NOMO-1 treated with dmso at 0.1 percent for 144 hours (cell line): ENCODE measurements around the gene PTPRM.

ENCODE experiments used
- DNase-seq: peaks from one replicate; lab custom pipeline; 2025; ENCODE audit not compliant: unreplicated experiment; lab: John Stamatoyannopoulos, UW

The PTPRM gene

DNA sequence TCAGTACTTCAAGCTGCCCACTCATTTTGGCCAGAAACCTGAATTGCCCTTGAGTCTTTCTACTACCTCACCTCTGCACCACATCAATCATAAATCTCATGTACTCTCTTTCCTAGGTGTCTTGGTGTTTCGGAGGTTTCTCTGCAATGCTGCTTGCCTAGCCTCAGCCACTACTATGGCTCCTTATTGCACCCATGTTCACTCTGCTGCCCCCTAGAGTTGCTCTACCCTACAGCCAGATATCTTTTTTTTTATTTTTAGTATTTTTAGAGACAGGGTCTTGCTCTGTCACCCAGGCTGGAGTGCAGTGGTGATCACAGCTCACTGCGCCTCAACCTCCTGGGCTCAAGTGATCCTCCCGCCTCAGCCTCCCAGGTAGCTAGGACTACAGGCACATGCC, 413.0 kb downstream of the PTPRM start:
- DNase-seq: no peak

DNA sequence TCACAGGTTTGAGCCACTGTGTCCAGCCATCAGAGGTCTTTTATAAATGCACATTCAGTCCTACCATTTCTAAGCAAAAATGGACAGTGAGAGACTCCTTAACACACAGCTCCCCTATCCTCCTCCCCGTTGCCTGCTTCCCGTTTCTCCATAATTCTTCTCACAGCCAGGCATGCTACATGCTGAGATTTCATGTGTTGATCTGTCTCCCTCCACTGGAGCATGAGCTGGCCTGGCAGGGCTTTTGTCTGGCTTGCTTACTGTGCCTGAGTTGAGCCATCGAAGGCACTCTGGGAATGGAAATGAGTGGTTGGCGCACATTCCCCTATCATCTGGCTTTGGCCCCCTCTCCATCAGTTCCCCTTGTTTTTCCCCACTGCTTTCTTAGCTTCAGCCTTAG, 413.5 kb downstream of the PTPRM start:
- no peak for DNase-seq

DNA sequence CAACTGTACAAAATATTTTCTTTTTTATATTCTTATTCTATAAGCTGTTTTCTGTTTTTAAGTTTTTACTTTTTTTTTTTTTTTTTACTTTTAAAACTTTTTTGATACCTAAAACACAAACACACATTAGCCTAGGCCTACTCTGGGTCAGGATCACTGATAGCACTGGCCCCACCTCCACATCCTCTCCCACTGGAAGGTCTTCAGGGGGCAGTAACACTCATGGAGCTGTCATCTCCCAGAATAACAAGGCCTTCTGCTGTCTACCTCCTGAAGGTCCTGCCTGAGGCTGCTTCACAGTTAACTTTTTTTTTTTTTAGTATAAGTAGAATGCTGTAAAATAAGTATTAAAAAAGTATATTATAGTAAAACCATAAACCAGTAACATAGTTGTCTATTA, 415.1 kb downstream of the PTPRM start:
- DNase-seq: no peak

DNA sequence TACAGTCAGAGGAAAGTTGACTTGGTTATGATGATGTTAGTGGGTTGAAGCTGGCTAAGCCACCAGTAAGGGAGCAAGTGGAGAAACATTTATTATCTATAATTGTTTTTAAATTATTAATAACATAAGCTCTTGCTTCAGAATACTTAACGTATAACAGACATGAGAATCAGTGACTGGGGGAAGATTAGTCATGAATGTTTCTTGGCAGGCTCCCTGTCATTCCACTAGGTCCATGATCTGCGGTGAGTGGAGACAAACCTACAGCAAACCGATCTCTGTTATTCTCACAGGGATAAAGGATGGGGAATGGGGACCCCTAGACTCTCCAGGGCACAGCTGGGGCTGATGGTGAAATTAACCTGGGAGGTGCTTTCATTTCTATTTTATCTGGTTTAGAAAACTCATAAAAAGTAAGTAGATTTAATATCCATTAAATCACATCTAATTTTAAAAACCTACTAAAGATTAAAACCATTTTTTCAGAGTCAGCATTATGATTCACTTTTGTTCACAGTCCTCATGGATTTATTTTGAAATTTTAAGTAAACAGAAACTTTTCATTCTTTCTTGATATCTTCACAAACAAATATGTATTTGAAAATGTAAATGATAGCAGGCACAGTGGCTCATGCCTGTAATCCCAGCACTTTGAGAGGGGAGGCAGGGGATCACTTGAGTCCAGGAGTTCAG, 420.3 kb downstream of the PTPRM start:
- no peak for DNase-seq

DNA sequence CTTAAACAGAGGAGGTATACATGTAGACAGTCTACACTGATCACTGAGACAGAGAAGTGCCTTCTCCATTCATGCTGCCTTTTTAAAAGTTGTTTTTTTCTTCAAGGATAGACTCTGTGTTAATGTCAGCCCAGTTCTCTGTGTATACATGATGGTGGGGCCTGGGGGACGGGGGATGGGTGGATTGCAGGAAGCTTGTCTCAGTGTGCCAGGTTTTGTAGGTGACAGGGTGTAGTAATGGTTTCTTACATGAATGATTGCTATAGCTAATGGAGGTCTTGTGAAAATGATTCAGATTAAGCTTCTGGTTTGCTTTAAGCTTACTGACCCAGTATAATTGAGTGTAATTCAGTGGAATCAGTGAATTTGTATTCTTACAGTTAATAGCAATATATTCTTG, 423.6 kb downstream of the PTPRM start:
- no peak for DNase-seq

DNA sequence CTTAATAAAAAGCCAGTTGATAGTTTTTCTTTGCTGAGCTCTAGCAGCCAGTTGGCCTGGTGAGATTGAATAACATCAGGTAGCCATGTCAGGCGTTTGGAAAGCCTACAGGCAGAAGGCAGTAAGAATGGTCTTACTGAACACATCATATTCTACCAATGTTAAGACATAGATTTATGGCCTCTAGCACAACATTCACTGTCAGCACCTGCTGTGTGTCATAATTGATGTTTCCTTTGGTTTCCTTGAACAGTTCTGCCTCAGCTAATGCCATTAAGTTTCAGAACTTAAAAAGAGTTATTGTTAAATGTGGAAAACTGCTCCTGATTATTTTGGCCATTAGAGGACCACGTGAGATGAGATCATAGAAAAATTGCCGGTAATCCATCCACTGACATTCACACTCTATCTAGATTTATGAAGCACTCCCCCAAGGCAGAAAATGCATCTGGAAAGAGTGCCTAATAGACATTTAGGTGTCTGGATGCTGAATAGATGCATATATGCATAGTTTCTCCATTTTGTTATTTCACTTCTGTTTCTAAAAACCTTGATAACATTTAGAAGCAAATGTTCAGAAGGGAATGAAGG, 434.7 kb downstream of the PTPRM start:
- DNase-seq: no peak

DNA sequence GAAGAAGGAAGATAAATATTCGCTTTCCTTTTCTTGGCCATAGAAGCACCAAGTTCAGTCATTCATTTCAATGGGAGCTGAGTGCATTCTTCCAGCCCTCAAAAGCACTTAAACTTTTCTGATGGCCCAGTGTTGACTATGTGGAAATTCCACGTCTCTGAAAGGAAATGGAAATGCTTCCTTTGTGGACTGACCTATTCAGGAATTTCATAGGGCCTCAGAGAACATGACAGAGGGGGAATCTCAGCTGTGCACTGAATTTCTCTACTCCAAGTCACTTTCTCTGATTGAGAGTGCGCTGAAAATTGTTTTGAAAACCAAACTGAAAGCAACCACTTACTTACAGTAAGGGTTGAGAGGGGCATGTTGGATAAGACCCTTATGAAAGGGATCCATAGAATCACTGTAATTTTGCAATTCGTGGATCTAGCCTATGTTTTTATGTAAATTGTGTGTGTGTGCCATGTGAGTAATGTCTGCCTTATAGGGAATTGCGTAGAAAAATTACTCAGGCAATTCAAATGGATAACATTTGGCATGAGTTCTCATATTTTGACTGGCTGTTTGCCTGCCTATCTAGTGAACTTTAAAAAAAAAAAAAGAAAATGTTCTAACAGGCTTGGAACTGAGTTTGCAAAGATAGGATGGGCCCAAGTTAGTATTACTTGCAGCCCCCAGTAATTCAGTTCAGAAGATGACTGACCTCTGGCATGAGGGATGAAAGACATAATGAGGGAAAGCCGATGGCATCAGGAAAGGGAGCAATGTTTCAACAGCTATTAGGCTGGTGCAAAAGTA, 437.0 kb downstream of the PTPRM start:
- DNase-seq: no peak

DNA sequence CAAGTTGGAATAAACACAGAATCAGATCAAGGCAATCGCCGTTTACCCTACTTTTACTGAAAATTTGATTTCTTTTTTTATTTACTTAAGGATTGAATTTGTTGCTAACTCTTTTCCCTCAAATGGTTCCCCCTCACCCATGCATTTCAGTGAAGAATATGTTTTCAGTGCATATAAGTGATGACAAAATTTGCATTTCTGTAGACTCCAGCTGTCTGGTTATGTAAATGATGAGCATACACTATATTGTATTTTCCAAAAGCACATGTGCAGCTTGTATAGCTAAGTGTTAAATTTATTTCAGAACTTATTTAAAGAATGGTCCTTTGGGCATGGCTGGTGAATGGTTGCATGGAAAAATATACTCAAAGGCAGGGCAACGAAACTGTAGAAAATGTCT, 437.7 kb downstream of the PTPRM start:
- no peak for DNase-seq

DNA sequence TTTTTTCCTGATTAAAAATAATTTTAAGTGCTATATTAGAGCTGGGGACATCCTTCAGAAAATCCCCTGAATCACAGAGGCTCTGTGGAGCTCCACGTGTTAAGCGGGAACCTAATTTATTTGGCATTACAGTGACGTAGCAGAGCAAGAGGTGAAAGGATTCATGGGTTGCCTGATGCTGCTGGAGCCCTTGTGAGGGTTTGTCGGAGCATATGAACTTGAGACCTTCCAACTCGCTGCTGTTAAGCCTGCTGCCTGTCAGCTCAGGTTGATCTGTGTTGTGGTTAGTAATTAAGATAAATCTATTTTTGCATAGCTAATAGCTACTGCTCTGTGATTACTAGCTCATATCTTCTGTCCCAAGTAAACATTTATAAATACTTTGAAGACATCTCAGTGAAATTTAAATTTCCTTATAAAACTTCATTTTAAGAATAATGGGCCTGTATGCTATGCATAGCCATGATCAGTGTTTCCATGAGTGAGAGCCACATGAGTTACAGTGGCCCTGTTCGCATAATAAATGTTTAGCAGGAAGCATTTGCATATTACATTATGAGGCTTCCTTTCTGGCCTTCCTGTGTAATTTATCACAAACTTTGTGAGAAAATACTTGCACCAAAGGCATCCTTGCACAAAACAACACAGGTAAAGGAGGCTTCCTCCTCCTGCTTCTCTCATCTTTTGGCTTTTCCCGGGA, 438.9 kb downstream of the PTPRM start:
- no peak for DNase-seq

DNA sequence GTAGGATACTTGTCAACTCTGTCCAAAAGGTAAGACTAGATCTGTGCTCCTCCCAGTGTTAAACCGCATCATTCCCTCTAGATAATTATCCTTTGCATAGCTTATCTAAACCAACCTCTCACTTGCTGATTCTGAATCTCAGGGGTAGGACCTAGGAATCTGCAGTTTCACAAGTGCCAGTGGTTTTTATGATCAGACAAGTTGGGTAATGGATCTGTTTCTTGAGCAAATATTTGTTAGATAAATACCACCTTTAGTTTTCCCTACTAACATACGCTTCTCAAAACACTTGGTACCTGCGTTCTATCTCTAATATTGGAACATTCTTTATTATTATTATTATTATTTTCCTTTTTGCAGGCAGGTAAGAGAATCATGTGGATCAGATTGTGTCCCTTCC, 439.9 kb downstream of the PTPRM start:
- DNase-seq: no peak

DNA sequence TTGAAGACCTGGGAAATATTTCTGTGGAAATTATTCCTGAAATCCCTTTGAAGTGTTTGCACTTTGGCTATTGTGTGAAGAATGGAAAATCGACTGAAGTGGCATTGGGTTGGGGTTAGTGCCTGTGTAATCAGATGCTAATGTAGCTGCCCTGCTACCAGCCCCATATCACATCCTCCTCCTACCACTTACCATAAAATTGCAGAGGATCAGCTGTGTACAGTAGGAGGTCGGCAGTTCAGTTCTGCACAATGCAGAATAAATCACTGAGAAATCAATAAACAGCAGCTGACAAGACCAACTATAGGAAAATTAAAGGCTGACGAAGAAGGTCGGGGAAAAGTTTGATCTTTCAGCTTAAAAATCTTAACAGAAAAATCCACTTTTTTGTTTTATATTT, 440.9 kb downstream of the PTPRM start:
- no peak for DNase-seq

DNA sequence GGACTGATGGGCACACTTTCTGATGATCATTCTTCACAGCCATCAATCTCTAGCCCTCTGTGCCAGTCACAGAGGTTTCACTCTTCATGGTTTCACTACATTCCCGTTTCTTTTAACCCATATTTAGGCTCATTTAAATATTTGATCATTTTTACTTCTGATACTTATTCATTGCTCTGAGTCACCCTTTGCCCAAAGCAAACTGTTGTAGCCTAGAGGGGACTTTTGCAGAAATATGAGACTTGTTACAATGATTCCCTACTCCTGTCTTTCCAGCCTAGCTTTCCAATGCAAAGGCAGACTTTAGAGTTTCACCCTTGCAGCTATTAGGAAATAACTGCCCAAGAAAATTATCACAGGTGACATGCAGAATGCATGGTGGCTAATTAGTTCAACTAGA, 444.2 kb downstream of the PTPRM start:
- no peak for DNase-seq

DNA sequence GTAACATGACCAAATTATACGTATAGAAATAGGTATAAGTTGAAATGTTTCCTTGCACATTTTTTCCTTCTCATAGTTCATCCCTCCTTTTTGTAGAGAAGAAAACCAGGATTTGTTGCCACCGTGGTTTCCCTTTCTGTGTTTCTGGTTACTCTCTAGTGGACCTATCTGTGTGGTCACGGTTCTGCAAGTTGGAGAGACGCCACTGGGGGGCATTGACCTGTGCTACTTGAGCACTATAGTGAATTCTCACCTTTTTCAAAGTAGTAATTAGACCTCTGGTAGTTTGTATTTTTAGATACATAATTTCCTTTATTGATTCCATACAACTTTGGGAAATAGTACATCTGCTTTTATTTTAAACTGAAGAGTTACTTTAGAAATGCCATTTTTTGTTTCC, 444.8 kb downstream of the PTPRM start:
- DNase-seq: no peak

DNA sequence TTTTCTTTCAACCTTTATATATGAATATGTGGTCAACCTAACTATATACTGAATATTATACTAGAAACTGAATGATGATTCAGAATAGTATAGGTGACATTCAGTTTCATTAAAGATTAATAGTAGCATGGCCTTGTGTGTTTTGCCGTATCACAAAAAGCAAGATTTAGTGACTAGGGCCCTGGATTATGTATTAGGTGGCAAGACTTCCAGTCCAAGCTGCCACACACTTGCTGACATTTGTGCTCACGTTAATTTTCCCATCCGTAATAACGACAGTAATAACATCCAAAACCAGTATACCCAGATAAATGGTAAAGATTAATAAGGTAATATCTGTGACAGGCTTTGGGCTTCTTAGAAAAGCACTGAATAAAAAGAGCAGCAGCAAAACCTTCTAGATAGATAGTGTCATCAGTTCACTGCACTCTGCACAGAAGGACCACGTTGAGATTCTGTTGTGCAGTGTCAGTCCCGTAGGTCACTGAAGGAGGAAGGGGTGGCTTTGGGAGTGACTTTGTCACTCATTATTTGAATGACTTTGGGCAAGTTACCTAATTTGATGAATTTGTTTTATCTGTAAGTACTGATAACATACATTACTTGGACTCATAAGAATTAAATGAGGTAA, 451.7 kb downstream of the PTPRM start:
- DNase-seq: no peak

DNA sequence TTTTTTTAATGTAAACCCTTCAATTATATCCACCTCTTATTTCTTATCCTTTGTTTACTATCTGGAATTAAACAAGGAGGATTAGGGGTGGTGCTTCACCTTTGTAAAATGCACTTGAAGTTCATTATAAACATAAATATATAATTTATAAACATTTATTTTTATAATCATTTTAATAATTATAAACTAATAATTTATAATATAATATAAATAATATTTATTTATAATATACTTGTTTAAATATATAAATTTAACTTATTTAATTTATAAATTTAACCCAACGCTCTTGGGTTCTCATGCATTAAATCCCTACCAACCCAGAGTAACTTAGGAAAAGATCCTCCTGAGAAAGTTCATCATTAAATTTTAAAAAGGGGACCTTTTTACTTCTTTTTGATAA, 452.5 kb downstream of the PTPRM start:
- no peak for DNase-seq

DNA sequence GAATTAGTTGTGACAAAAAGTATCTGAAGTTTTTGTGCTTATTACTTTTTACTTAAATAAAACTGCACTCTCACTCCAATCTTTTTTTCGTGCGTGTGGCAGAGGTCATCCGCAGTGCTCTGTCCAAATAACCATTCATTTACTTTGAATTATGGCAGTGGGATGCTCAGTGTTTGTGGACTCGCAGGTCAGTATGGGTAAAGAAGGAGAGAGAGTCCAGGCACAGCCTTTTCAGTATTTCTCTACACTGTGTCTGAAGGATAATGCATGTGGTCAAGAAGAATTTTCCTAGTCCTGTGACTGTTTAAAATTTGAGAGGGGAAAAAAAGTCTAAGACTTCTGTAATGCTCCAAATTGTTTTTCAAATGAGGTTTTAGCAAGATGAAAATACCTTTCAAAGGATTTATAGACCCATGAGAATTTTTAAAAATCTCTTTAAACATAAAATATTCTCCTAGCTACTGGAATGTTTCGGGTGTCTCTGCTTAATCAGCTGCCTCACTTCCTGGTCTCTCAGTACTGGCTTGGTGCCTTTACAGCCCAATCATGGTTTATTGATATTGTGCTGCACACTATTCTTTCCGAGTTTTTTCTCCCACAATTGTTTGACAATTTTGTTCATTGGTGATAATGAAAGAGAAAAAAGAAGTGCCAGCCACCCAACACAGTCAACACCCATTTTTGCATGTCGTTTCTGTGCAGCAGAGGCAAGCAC, 453.2 kb downstream of the PTPRM start:
- DNase-seq: no peak

DNA sequence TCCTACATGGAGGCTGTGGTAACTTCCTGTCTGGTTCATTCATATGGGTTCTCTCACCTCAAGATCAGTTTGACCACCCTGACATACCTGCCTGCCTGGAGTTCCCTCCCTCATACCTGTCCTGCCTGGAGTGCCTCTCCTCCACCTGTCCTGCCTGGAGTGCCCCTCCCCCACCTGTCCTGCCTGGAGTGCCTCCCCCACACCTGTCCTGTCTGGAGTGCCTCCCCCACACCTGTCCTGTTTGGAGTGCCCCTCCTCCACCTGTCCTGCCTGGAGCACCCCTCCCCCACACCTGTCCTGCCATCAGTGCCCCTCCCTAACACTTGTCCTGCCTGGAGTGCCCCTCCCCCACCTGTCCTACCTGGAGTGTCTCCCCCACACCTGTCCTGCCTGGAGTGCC, 461.9 kb downstream of the PTPRM start:
- DNase-seq: no peak

DNA sequence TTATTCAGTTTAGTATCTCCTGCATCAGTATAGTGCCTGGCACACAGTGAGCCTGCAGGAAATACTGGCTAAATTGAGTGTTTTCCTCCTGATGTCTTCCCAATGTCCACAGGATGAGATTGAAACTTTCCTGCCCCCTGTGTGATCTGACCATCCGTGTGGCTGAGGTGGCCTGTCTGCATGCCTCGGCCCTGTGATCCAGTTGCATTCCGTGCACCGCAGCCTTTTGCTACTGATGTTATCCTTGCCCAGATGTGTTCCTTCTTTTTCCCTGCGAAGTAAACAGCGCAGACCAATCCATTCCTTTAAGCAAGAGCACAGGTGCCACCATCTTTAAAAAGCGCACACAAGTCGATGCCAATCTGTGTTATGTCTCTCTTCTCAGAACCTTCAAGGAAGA, 462.6 kb downstream of the PTPRM start:
- DNase-seq: no peak

DNA sequence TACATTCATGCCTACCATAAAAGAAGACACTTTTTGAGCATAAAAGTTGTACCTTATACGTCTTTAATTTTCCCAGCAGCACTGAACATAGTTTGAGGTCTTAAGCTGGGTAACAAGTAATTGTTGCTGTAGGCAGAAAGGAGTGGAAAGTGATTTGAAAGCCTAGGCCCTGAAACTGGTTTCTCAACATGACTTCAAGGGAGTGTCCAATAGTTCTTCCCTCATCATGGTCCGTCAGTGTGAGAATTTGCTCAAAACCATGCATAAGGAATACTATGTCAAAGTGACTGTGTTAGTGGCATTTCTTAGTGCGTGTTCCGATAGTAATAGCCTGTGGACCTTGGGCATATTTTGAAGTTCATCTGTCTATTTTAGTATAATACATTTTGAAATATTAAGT, 463.1 kb downstream of the PTPRM start:
- no peak for DNase-seq

DNA sequence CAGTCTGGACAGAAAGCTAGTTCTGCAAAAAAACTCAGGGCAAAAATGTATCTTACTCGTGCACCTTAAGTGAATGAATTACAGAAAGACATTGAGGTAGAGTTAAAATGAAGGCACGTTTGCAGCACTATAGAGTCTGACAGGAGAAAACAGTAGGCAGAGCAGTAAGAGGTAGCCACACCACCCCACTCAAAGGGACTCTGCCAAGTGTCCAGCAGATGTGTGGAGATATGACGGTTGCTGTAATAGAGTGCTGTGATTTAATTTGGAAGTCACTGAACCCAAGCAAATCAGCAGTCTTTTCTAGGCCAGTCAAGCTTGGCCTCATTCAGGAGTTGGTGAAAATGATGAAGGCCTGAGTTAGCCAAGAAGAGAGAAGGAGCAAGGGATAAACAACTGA, 464.4 kb downstream of the PTPRM start:
- no peak for DNase-seq

DNA sequence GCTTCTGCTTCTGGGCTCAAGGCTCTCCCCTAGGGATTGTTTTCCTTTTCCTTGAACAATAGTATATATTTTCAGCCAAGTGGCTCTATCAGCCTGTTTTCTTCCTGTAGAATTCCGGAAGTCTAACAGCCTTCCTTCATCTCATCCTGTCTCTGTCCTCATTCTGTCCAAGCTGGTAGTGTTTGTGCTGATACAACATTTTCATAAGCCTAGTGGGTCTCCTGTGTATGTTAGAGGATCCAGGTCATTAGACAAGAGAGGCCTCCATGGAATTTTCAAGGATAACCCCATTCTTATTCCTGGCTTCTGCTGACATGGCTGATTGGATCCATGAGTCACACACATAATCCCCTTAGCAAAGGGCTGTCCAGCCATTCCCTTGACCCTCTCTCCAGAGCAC, 467.6 kb downstream of the PTPRM start:
- DNase-seq: no peak
